ENCODE measurements around the gene RIMBP2.

The RIMBP2 gene

GRCh38 chr12:130424858-130425697 lies 291.0 kb downstream of the RIMBP2 start:
- no peak overlapping the region for H3K4me3 ChIP-seq (ENCODE audit: low read depth, low read length)
- DNase-seq (ENCODE audit: low read depth), result no peak
- TF ChIP-seq CTCF (IDR thresholded peaks at IDR 0.05; ENCODE audit: control insufficient read depth, extremely low read depth, insufficient read depth), result no peak

GRCh38 chr12:130423991-130424857 lies 291.9 kb downstream of the RIMBP2 start:
- DNase-seq (ENCODE audit: low read depth), result no peak
- no peak for TF ChIP-seq CTCF (IDR thresholded peaks at IDR 0.05; ENCODE audit: control insufficient read depth, extremely low read depth, insufficient read depth)

GRCh38 chr12:130423136-130423535 lies 293.0 kb downstream of the RIMBP2 start:
- no peak for DNase-seq (ENCODE audit: low read depth)
- TF ChIP-seq CTCF (IDR thresholded peaks at IDR 0.05; ENCODE audit: control insufficient read depth, extremely low read depth, insufficient read depth), result no peak

More at GRCh38 chr12:130423991-130424857, 291.9 kb downstream of the RIMBP2 start:
- H3K4me3 ChIP-seq (ENCODE audit: low read depth, low read length), result no peak overlapping the region

GRCh38 chr12:130422676-130423075 lies 293.4 kb downstream of the RIMBP2 start:
- no peak for TF ChIP-seq CTCF (IDR thresholded peaks at IDR 0.05; ENCODE audit: control insufficient read depth, extremely low read depth, insufficient read depth)

More at GRCh38 chr12:130423136-130423535, 293.0 kb downstream of the RIMBP2 start:
- H3K4me3 ChIP-seq (ENCODE audit: low read depth, low read length), result no peak overlapping the region

GRCh38 chr12:130421896-130422295 lies 294.2 kb downstream of the RIMBP2 start:
- TF ChIP-seq CTCF (IDR thresholded peaks at IDR 0.05; ENCODE audit: control insufficient read depth, extremely low read depth, insufficient read depth), result no peak
- DNase-seq (ENCODE audit: low read depth), result no peak

More at GRCh38 chr12:130422676-130423075, 293.4 kb downstream of the RIMBP2 start:
- DNase-seq (ENCODE audit: low read depth), result no peak
- no peak overlapping the region for H3K4me3 ChIP-seq (ENCODE audit: low read depth, low read length)

GRCh38 chr12:130420071-130420470 lies 296.0 kb downstream of the RIMBP2 start:
- TF ChIP-seq CTCF (IDR thresholded peaks at IDR 0.05; ENCODE audit: control insufficient read depth, extremely low read depth, insufficient read depth), result no peak
- no peak for DNase-seq (ENCODE audit: low read depth)
- H3K4me3 ChIP-seq (ENCODE audit: low read depth, low read length), result no peak overlapping the region

More at GRCh38 chr12:130421896-130422295, 294.2 kb downstream of the RIMBP2 start:
- no peak overlapping the region for H3K4me3 ChIP-seq (ENCODE audit: low read depth, low read length)

Data from LNCaP clone FGC (cell line).